ENCODE data around the gene TNRC18. TPM values are rescaled to one million over a fixed set of nuclear protein-coding genes. Genes with fewer than 3 reads are reported as not detected.
A peak's percentile ranks its signal among the peaks of the same experiment; 100 is the strongest.
"Not testable (repeated sequence)": the region's sequence is repeated elsewhere in the genome, so short reads cannot be mapped to it uniquely, and the experiment has no call there.

The TNRC18 gene
- 10 to 100 TPM; 43.8 to 44.2 TPM for total RNA-seq

- DNase-seq: peak; percentile 31
- H3K9me3 Mint-ChIP-seq: no peaks in the 10 kb centered on the region
- H3K27ac Mint-ChIP-seq: no peak within 1 kb of the TSS
- peaks cover 65% of the 10 kb centered on the region for H3K27me3 Mint-ChIP-seq
- ATAC-seq: peak; percentile 57
- H3K4me1 Mint-ChIP-seq (ENCODE audit: low read depth): peaks cover 30% of the 10 kb centered on the region
- ChIA-PET CTCF (interaction anchor here (1.6 to 2.3 kb wide), 3 partner anchors 27 to 71 kb away, joined by 6 to 7 read pairs (median 7); no protein-coding TSS in a partner anchor), POLR2A (no interaction called here)
- peak within 1 kb of the TSS; percentile 62 for H3K4me3 Mint-ChIP-seq
- intact Hi-C loops (cut with micrococcal nuclease): no loop called here
- H3K36me3 Mint-ChIP-seq (ENCODE audit: low read depth): no peaks in the 10 kb centered on the region
- TF ChIP-seq, protein P1, sequence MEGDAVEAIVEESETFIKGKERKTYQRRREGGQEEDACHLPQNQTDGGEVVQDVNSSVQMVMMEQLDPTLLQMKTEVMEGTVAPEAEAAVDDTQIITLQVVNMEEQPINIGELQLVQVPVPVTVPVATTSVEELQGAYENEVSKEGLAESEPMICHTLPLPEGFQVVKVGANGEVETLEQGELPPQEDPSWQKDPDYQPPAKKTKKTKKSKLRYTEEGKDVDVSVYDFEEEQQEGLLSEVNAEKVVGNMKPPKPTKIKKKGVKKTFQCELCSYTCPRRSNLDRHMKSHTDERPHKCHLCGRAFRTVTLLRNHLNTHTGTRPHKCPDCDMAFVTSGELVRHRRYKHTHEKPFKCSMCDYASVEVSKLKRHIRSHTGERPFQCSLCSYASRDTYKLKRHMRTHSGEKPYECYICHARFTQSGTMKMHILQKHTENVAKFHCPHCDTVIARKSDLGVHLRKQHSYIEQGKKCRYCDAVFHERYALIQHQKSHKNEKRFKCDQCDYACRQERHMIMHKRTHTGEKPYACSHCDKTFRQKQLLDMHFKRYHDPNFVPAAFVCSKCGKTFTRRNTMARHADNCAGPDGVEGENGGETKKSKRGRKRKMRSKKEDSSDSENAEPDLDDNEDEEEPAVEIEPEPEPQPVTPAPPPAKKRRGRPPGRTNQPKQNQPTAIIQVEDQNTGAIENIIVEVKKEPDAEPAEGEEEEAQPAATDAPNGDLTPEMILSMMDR (IDR thresholded peaks at IDR 0.05): no peak
Measured at GRCh38 chr7:5423306-5423975, at the start of gene TNRC18. TNRC18 (minus strand) TSS chr7:5423834; CDS start chr7:5421246, 2,588 bp downstream.

GRCh38 chr7:5472432-5473315, 49.0 kb upstream of the TNRC18 start:
- DNase-seq: peak; percentile 38
- H3K4me3 Mint-ChIP-seq: no peak overlapping the region
- no peaks in the 10 kb centered on the region for H3K9me3 Mint-ChIP-seq
- POLR2A ChIA-PET: no interaction called here
- ATAC-seq: peak; percentile 30
- no peaks in the 10 kb centered on the region for H3K27me3 Mint-ChIP-seq
- intact Hi-C loops (cut with micrococcal nuclease): no loop called here
- H3K36me3 Mint-ChIP-seq (ENCODE audit: low read depth): no peaks in the 10 kb centered on the region
- TF ChIP-seq, protein P1 (IDR thresholded peaks at IDR 0.05): no peak
- H3K4me1 Mint-ChIP-seq (ENCODE audit: low read depth): peaks cover 2% of the 10 kb centered on the region
- CTCF ChIA-PET: no interaction called here
- no peak overlapping the region for H3K27ac Mint-ChIP-seq

DNA sequence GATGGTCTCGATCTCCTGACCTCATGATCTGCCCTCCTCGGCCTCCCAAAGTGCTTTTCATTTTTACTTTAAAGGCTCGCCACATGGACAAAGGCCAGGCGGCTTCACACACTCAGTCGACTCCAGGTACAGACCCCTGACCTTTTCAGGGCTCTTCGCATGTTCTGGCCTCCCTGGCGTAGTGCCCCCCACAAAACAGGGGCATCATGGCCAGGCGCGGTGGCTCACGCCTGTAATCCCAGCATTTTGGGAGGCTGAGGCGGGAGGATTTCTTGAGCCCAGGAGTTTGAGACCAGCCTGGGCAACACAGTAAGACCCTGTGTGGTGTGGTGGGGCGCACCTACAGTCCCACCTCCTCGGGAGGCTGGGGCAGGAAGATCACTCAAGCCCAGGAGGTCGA, 48.0 kb upstream of the TNRC18 start:
- DNase-seq; H3K4me1 Mint-ChIP-seq (ENCODE audit: low read depth); H3K36me3 Mint-ChIP-seq (ENCODE audit: low read depth); H3K27me3 Mint-ChIP-seq; POLR2A ChIA-PET; ATAC-seq; H3K27ac Mint-ChIP-seq; intact Hi-C loops (cut with micrococcal nuclease); H3K4me3 Mint-ChIP-seq; H3K9me3 Mint-ChIP-seq; CTCF ChIA-PET: not testable (repeated sequence)

DNA sequence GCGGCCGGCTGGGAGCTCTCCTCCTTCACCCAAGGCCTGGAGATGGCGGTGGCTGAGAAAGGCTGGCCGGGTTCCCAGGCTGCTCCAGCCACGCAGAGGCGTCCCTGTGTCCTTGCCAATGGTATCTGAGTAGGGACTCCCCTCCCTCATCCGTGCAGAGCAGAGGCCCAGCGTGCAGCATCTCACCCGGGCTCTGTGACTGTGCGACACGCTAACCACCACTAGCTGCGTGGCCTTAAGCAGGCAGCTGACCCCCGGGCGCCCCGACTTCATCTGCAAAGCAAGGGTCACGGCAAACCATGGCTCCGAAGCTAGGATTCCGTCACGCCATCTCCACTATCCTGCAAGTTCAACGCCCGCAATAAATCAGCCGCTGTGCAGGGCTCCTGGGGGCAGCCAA, 47.2 kb upstream of the TNRC18 start:
- H3K36me3 Mint-ChIP-seq (ENCODE audit: low read depth): no peaks in the 10 kb centered on the region
- H3K27me3 Mint-ChIP-seq: no peaks in the 10 kb centered on the region
- H3K27ac Mint-ChIP-seq: no peak overlapping the region
- DNase-seq: no peak
- ChIA-PET POLR2A (no interaction called here), CTCF (no interaction called here)
- H3K4me3 Mint-ChIP-seq: no peak overlapping the region
- intact Hi-C loops (cut with micrococcal nuclease): no loop called here
- peaks cover 2% of the 10 kb centered on the region for H3K4me1 Mint-ChIP-seq (ENCODE audit: low read depth)
- no peak for ATAC-seq
- TF ChIP-seq, protein P1 (IDR thresholded peaks at IDR 0.05): no peak
- no peaks in the 10 kb centered on the region for H3K9me3 Mint-ChIP-seq

DNA sequence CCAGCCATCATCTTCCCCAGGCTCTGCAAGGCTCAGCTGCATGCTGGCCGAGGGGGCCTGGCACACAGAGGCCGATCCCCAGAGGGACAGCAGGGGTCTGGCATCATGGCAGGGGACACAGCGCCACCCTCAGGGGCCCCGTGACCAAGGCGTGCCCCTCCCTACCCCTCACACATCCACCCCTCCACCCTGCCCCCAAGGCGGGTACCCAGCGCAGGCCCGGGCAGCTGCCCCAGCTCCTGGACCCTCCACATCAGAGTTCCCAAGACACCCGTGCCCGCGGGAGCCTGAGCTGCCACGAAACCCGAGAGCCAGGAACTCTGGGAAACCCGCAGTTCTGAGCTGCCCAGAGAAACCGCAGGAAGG, 46.5 kb upstream of the TNRC18 start:
- POLR2A ChIA-PET: no interaction called here
- no peaks in the 10 kb centered on the region for H3K36me3 Mint-ChIP-seq (ENCODE audit: low read depth)
- TF ChIP-seq, protein P1 (IDR thresholded peaks at IDR 0.05): no peak

More for the DNA sequence above, 46.5 kb upstream of the TNRC18 start:
- Mint-ChIP-seq H3K27me3 (no peaks in the 10 kb centered on the region), H3K9me3 (no peaks in the 10 kb centered on the region), H3K4me1 (ENCODE audit: low read depth) (peaks cover 2% of the 10 kb centered on the region), H3K27ac (no peak overlapping the region), H3K4me3 (no peak overlapping the region)
- DNase-seq (no peak), ATAC-seq (no peak)
- CTCF ChIA-PET: no interaction called here
- intact Hi-C loops (cut with micrococcal nuclease): no loop called here
